ENCODE measurements around the gene RBMS1. TPM values are rescaled to one million over a fixed set of nuclear protein-coding genes. Genes with fewer than 3 reads are reported as not detected.
A peak's percentile ranks its signal among the peaks of the same experiment; 100 is the strongest.

Gene RBMS1
- total RNA-seq, 1 experiment from 2014 or later, result 61.9 TPM

GRCh38 chr2:160257041-160257742 is 236.4 kb downstream of the RBMS1 start:
- H3K36me3 Mint-ChIP-seq (ENCODE audit: insufficient read depth, unreplicated experiment), result peaks cover 13% of the 10 kb centered on the region
- intact Hi-C loops (cut with micrococcal nuclease; ENCODE audit: unreplicated experiment), result no loop called here
- H3K9me3 Mint-ChIP-seq (ENCODE audit: low read depth, unreplicated experiment), result peaks cover 2% of the 10 kb centered on the region
- peak; percentile 52 for DNase-seq
- peaks cover 43% of the 10 kb centered on the region for H3K4me1 Mint-ChIP-seq (ENCODE audit: low read depth, unreplicated experiment)
- BruUV-seq (replicated peaks), result no TSS peak
- TF ChIP-seq, protein P1, sequence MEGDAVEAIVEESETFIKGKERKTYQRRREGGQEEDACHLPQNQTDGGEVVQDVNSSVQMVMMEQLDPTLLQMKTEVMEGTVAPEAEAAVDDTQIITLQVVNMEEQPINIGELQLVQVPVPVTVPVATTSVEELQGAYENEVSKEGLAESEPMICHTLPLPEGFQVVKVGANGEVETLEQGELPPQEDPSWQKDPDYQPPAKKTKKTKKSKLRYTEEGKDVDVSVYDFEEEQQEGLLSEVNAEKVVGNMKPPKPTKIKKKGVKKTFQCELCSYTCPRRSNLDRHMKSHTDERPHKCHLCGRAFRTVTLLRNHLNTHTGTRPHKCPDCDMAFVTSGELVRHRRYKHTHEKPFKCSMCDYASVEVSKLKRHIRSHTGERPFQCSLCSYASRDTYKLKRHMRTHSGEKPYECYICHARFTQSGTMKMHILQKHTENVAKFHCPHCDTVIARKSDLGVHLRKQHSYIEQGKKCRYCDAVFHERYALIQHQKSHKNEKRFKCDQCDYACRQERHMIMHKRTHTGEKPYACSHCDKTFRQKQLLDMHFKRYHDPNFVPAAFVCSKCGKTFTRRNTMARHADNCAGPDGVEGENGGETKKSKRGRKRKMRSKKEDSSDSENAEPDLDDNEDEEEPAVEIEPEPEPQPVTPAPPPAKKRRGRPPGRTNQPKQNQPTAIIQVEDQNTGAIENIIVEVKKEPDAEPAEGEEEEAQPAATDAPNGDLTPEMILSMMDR (IDR thresholded peaks at IDR 0.05; ENCODE audit: unreplicated experiment), result no peak
- peak overlapping the region; percentile 93 for H3K27ac Mint-ChIP-seq (ENCODE audit: unreplicated experiment)
- no peaks in the 10 kb centered on the region for H3K27me3 Mint-ChIP-seq (ENCODE audit: unreplicated experiment)
- H3K4me3 Mint-ChIP-seq (ENCODE audit: low read depth, unreplicated experiment), result peak overlapping the region; percentile 21
- CTCF ChIA-PET, result interaction anchor here (0.8 to 1.1 kb wide), 2 partner anchors 26 to 49 kb away, joined by 3 read pairs; no protein-coding TSS in a partner anchor

DNA sequence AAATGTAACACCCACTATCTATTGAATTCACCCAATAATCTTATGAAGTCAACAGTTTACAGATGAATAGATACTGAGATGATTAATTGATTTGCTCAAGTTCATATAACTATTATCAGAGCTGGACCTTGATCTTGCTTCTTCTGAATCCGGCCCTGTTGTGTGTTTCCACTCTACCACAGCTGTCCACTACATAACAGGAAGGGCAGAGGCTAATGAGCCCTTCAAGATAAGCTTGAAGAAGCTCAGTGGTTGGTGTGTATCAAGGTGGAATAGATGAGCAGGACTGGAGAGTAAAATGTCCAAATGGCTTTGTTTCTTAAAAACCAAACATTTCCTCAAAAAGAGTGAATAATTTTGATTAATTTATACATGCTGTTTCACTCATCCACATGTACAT is 237.1 kb downstream of the RBMS1 start:
- CTCF ChIA-PET, result interaction anchor here (0.7 to 4.8 kb wide), 3 partner anchors 14 to 32 kb away, joined by 3 to 26 read pairs (median 4); no protein-coding TSS in a partner anchor
- H3K9me3 Mint-ChIP-seq (ENCODE audit: low read depth, unreplicated experiment), result peaks cover 2% of the 10 kb centered on the region
- intact Hi-C loops (cut with micrococcal nuclease; ENCODE audit: unreplicated experiment), result no loop called here
- BruUV-seq (replicated peaks), result no TSS peak
- no peak for DNase-seq
- no peaks in the 10 kb centered on the region for H3K27me3 Mint-ChIP-seq (ENCODE audit: unreplicated experiment)
- TF ChIP-seq, protein P1 (IDR thresholded peaks at IDR 0.05; ENCODE audit: unreplicated experiment), result no peak
- H3K27ac Mint-ChIP-seq (ENCODE audit: unreplicated experiment), result peak overlapping the region; percentile 93
- H3K36me3 Mint-ChIP-seq (ENCODE audit: insufficient read depth, unreplicated experiment), result peaks cover 13% of the 10 kb centered on the region
- no peak overlapping the region for H3K4me3 Mint-ChIP-seq (ENCODE audit: low read depth, unreplicated experiment)
- peaks cover 50% of the 10 kb centered on the region for H3K4me1 Mint-ChIP-seq (ENCODE audit: low read depth, unreplicated experiment)

DNA sequence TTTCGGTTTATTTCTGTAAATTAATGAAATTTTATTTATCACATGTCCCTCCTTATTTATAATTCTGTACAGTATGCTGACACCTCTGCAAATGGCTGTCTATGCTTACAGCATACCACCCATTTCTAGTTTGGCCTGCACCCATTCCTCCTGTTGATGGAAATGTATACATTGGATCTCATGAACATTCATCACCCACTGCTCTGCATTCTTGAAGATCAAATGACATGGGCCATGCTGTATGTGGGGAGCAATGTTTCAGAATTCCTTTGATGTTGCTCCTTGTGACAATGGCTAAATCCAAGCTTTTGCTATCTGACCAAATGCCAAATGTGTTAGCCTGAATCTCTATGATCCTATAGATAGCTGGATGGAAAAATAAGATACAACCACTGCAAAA is 238.2 kb downstream of the RBMS1 start:
- intact Hi-C loops (cut with micrococcal nuclease; ENCODE audit: unreplicated experiment), result no loop called here
- BruUV-seq (replicated peaks), result no TSS peak
- CTCF ChIA-PET, result interaction anchor here (4.8 kb wide), 1 partner anchor 15 kb away, joined by 26 read pairs; no protein-coding TSS in a partner anchor

GRCh38 chr2:160254189-160254762 is 239.3 kb downstream of the RBMS1 start:
- peak overlapping the region; percentile 80 for H3K27ac Mint-ChIP-seq (ENCODE audit: unreplicated experiment)
- no peaks in the 10 kb centered on the region for H3K27me3 Mint-ChIP-seq (ENCODE audit: unreplicated experiment)
- peaks cover 66% of the 10 kb centered on the region for H3K4me1 Mint-ChIP-seq (ENCODE audit: low read depth, unreplicated experiment)
- CTCF ChIA-PET, result interaction anchor here (1.0 to 4.8 kb wide), 4 partner anchors 9 to 25 kb away, joined by 3 to 26 read pairs (median 9); no protein-coding TSS in a partner anchor
- H3K4me3 Mint-ChIP-seq (ENCODE audit: low read depth, unreplicated experiment), result peak overlapping the region; percentile 65
- intact Hi-C loops (cut with micrococcal nuclease; ENCODE audit: unreplicated experiment), result loop anchor here (5.0 kb wide), 1 partner anchor 42 kb away; no protein-coding TSS in a partner anchor
- TF ChIP-seq, protein P1 (IDR thresholded peaks at IDR 0.05; ENCODE audit: unreplicated experiment), result no peak
- H3K36me3 Mint-ChIP-seq (ENCODE audit: insufficient read depth, unreplicated experiment), result peaks cover 13% of the 10 kb centered on the region
- no peaks in the 10 kb centered on the region for H3K9me3 Mint-ChIP-seq (ENCODE audit: low read depth, unreplicated experiment)
- no peak for DNase-seq
- no TSS peak for BruUV-seq (replicated peaks)

More for the DNA sequence above, 238.2 kb downstream of the RBMS1 start:
- Mint-ChIP-seq H3K27me3 (ENCODE audit: unreplicated experiment) (no peaks in the 10 kb centered on the region), H3K36me3 (ENCODE audit: insufficient read depth, unreplicated experiment) (peaks cover 13% of the 10 kb centered on the region), H3K27ac (ENCODE audit: unreplicated experiment) (peak overlapping the region; percentile 80), H3K9me3 (ENCODE audit: low read depth, unreplicated experiment) (peaks cover 2% of the 10 kb centered on the region), H3K4me3 (ENCODE audit: low read depth, unreplicated experiment) (no peak overlapping the region), H3K4me1 (ENCODE audit: low read depth, unreplicated experiment) (peaks cover 58% of the 10 kb centered on the region)
- TF ChIP-seq, protein P1 (IDR thresholded peaks at IDR 0.05; ENCODE audit: unreplicated experiment), result no peak
- no peak for DNase-seq

All from Calu3 (cell line).